HEK293 (cell line): ENCODE data around the gene OR2H1.

Experiments used
- GLI2 ChIP-seq: fragments of 450-650 bp; formaldehyde crosslinking; IDR thresholded peaks from 2 replicates; pipeline ENCODE4; 2017; ENCODE audit warnings: missing biosample characterization, missing genetic modification characterization, low read depth, borderline replicate concordance
- RBAK ChIP-seq: fragments of 450-650 bp; formaldehyde crosslinking; IDR thresholded peaks from 2 replicates; pipeline ENCODE4 v1.5.1; 2016; ENCODE audit warnings: missing biosample characterization, missing genetic modification characterization
- TRIM28 ChIP-seq: IDR thresholded peaks from 2 replicates; pipeline ENCODE4 v1.6.1; 2011; ENCODE audit warnings: low read length, control low read depth, borderline replicate concordance
- ZFP37 ChIP-seq: fragments of 450-650 bp; formaldehyde crosslinking; IDR thresholded peaks from 2 replicates; pipeline ENCODE4 v1.5.1; 2016; ENCODE audit warnings: missing biosample characterization, missing genetic modification characterization
- ZNF132 ChIP-seq: fragments of 450-650 bp; formaldehyde crosslinking; IDR thresholded peaks from 2 replicates; pipeline ENCODE4 v1.5.1; 2017; ENCODE audit warnings: missing biosample characterization, missing genetic modification characterization, borderline replicate concordance
- ZNF138 ChIP-seq: fragments of 450-650 bp; formaldehyde crosslinking; IDR thresholded peaks from 2 replicates; pipeline ENCODE4 v1.5.1; 2016; ENCODE audit warnings: missing biosample characterization, missing genetic modification characterization, borderline replicate concordance
- ZNF23 ChIP-seq: fragments of 450-650 bp; formaldehyde crosslinking; IDR thresholded peaks from 2 replicates; pipeline ENCODE4 v1.5.1; 2016; ENCODE audit warnings: missing biosample characterization, missing genetic modification characterization, borderline replicate concordance
- ZNF274 ChIP-seq, 2 experiments: fragments of 200-500 bp in 1 of 2; fragments of 450-650 bp in 1 of 2; sonication (Bioruptor generic) in 1 of 2; formaldehyde crosslinking in 1 of 2; IDR thresholded peaks; 2 replicates each; pipeline versions ENCODE4 v1.5.1 to v1.6.1; 2014 to 2016; ENCODE audit warnings: borderline replicate concordance in 1 of 2, inconsistent platforms in 1 of 2, low read length in 1 of 2, missing biosample characterization in 1 of 2, missing genetic modification characterization in 1 of 2
- TF ChIP-seq, protein P1 (sequence below): fragments of 450-650 bp; formaldehyde crosslinking; IDR thresholded peaks from 2 replicates; pipeline ENCODE4 v1.5.1; 2016; ENCODE audit warnings: missing biosample characterization, missing genetic modification characterization
- TF ChIP-seq, protein P2 (sequence below): fragments of 450-650 bp; formaldehyde crosslinking; IDR thresholded peaks from 2 replicates; pipeline ENCODE4 v1.5.1; 2016; ENCODE audit warnings: missing biosample characterization, missing genetic modification characterization, borderline replicate concordance
- TF ChIP-seq, protein P3 (sequence below): fragments of 450-650 bp; formaldehyde crosslinking; IDR thresholded peaks from 2 replicates; pipeline ENCODE4 v1.5.1; 2017; ENCODE audit warnings: missing biosample characterization, missing genetic modification characterization
- TF ChIP-seq, protein P4 (sequence below): fragments of 450-650 bp; formaldehyde crosslinking; IDR thresholded peaks from 2 replicates; pipeline ENCODE4 v1.5.1; 2016; ENCODE audit warnings: missing biosample characterization, missing genetic modification characterization

DNA sequence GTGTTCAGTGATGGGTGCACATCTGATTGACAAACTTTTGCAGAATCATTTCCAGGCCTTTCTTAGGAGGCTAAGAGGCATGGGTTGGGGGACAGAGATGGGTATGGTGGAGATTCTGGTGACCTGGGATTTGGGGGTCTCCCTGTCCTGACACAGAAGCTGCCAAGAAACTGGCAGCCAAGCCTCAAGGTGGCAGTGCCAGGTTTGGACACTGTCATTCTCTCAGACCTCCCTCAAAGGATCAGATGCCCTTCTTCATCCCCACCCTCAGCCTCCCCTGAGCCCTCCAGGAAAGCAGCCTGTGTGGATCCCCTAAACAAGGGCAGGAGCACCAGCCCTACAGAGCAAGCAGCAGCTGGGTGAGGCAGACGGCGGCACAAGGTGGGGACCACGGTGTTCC lies 48.9 kb downstream of the OR2H1 start:
- no peak for TF ChIP-seq ZNF138 (tag by site-specific recombination)
- TF ChIP-seq, protein P1, sequence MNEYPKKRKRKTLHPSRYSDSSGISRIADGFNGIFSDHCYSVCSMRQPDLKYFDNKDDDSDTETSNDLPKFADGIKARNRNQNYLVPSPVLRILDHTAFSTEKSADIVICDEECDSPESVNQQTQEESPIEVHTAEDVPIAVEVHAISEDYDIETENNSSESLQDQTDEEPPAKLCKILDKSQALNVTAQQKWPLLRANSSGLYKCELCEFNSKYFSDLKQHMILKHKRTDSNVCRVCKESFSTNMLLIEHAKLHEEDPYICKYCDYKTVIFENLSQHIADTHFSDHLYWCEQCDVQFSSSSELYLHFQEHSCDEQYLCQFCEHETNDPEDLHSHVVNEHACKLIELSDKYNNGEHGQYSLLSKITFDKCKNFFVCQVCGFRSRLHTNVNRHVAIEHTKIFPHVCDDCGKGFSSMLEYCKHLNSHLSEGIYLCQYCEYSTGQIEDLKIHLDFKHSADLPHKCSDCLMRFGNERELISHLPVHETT: no peak
- TF ChIP-seq ZNF274 (IDR thresholded peaks at IDR 0.05; ENCODE audit: low read length): no peak
- TF ChIP-seq ZNF274 (tag by site-specific recombination; IDR thresholded peaks at IDR 0.05; ENCODE audit: borderline replicate concordance): no peak
- no peak for TF ChIP-seq TRIM28
- no peak for TF ChIP-seq GLI2 (tag by site-specific recombination)
- TF ChIP-seq, protein P2, sequence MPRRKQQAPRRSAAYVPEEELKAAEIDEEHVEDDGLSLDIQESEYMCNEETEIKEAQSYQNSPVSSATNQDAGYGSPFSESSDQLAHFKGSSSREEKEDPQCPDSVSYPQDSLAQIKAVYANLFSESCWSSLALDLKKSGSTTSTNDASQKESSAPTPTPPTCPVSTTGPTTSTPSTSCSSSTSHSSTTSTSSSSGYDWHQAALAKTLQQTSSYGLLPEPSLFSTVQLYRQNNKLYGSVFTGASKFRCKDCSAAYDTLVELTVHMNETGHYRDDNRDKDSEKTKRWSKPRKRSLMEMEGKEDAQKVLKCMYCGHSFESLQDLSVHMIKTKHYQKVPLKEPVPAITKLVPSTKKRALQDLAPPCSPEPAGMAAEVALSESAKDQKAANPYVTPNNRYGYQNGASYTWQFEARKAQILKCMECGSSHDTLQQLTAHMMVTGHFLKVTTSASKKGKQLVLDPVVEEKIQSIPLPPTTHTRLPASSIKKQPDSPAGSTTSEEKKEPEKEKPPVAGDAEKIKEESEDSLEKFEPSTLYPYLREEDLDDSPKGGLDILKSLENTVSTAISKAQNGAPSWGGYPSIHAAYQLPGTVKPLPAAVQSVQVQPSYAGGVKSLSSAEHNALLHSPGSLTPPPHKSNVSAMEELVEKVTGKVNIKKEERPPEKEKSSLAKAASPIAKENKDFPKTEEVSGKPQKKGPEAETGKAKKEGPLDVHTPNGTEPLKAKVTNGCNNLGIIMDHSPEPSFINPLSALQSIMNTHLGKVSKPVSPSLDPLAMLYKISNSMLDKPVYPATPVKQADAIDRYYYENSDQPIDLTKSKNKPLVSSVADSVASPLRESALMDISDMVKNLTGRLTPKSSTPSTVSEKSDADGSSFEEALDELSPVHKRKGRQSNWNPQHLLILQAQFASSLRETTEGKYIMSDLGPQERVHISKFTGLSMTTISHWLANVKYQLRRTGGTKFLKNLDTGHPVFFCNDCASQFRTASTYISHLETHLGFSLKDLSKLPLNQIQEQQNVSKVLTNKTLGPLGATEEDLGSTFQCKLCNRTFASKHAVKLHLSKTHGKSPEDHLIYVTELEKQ (tag by site-specific recombination): no peak
- TF ChIP-seq, protein P3, sequence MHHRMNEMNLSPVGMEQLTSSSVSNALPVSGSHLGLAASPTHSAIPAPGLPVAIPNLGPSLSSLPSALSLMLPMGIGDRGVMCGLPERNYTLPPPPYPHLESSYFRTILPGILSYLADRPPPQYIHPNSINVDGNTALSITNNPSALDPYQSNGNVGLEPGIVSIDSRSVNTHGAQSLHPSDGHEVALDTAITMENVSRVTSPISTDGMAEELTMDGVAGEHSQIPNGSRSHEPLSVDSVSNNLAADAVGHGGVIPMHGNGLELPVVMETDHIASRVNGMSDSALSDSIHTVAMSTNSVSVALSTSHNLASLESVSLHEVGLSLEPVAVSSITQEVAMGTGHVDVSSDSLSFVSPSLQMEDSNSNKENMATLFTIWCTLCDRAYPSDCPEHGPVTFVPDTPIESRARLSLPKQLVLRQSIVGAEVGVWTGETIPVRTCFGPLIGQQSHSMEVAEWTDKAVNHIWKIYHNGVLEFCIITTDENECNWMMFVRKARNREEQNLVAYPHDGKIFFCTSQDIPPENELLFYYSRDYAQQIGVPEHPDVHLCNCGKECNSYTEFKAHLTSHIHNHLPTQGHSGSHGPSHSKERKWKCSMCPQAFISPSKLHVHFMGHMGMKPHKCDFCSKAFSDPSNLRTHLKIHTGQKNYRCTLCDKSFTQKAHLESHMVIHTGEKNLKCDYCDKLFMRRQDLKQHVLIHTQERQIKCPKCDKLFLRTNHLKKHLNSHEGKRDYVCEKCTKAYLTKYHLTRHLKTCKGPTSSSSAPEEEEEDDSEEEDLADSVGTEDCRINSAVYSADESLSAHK: no peak
- TF ChIP-seq, protein P4, sequence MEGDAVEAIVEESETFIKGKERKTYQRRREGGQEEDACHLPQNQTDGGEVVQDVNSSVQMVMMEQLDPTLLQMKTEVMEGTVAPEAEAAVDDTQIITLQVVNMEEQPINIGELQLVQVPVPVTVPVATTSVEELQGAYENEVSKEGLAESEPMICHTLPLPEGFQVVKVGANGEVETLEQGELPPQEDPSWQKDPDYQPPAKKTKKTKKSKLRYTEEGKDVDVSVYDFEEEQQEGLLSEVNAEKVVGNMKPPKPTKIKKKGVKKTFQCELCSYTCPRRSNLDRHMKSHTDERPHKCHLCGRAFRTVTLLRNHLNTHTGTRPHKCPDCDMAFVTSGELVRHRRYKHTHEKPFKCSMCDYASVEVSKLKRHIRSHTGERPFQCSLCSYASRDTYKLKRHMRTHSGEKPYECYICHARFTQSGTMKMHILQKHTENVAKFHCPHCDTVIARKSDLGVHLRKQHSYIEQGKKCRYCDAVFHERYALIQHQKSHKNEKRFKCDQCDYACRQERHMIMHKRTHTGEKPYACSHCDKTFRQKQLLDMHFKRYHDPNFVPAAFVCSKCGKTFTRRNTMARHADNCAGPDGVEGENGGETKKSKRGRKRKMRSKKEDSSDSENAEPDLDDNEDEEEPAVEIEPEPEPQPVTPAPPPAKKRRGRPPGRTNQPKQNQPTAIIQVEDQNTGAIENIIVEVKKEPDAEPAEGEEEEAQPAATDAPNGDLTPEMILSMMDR (tag by site-specific recombination): no peak
- TF ChIP-seq ZNF23 (tag by site-specific recombination): no peak
- TF ChIP-seq ZNF132 (tag by site-specific recombination): no peak
- no peak for TF ChIP-seq RBAK (tag by site-specific recombination)
- no peak for TF ChIP-seq ZFP37 (tag by site-specific recombination)
